MM.1S (cell line): ENCODE data around the gene PACS2.
"Not testable (repeated sequence)": the region's sequence is repeated elsewhere in the genome, so short reads cannot be mapped to it uniquely, and the experiment has no call there.

Experiments
- DNase-seq: peaks from one replicate; pipeline ENCODE4 v3.0.0-alpha.2; 2015
- H2AFZ ChIP-seq: fragments of 300-600 bp; sonication (generic); 2 replicates; pipeline ENCODE4 v1.6.0; 2016; ENCODE audit warnings: antibody characterized with exemption, low read length
- H3F3A ChIP-seq: fragments of 300-600 bp; sonication (generic); 2 replicates; pipeline ENCODE4 v1.6.1; 2016; ENCODE audit warnings: mild to moderate bottlenecking, antibody characterized with exemption, low read length, moderate library complexity, mixed read lengths; ENCODE audit not compliant: insufficient read depth
- H3K27ac ChIP-seq: fragments of 300-600 bp; sonication (generic); 2 replicates; pipeline ENCODE4 v1.5.1; 2016; ENCODE audit warnings: mild to moderate bottlenecking, low read length
- H3K27me3 ChIP-seq: fragments of 300-600 bp; sonication (generic); replicated peaks from 2 replicates; pipeline ENCODE4 v1.6.0; 2016; ENCODE audit warnings: low read length; ENCODE audit not compliant: insufficient read depth
- H3K36me3 ChIP-seq: fragments of 300-600 bp; sonication (generic); replicated peaks from 2 replicates; pipeline ENCODE4 v1.6.1; 2016; ENCODE audit warnings: mild to moderate bottlenecking, low read length, mixed read lengths; ENCODE audit not compliant: insufficient read depth
- H3K4me1 ChIP-seq: fragments of 300-600 bp; sonication (generic); 2 replicates; pipeline ENCODE4 v1.6.1; 2016; ENCODE audit warnings: low read length, mixed read lengths
- H3K4me2 ChIP-seq: fragments of 300-600 bp; sonication (generic); 2 replicates; pipeline ENCODE4 v1.6.0; 2016; ENCODE audit warnings: low read depth, low read length
- H3K4me3 ChIP-seq: fragments of 300-600 bp; sonication (generic); 2 replicates; pipeline ENCODE4 v1.5.1; 2016; ENCODE audit warnings: low read length, mixed read lengths
- H3K79me2 ChIP-seq: fragments of 300-600 bp; sonication (generic); 2 replicates; pipeline ENCODE4 v1.6.1; 2016; ENCODE audit warnings: mixed run types, low read length, mixed read lengths
- H3K9ac ChIP-seq: fragments of 300-600 bp; sonication (generic); 2 replicates; pipeline ENCODE4 v1.6.1; 2016; ENCODE audit warnings: low read length, mixed read lengths
- H3K9me2 ChIP-seq: fragments of 300-600 bp; sonication (generic); replicated peaks from 2 replicates; pipeline ENCODE4 v1.6.1; 2016; ENCODE audit warnings: mild to moderate bottlenecking, low read length, mixed read lengths; ENCODE audit not compliant: insufficient read depth
- H3K9me3 ChIP-seq: fragments of 300-600 bp; sonication (generic); replicated peaks from 2 replicates; pipeline ENCODE4 v1.6.1; 2016; ENCODE audit warnings: mild to moderate bottlenecking, low read length, mixed read lengths; ENCODE audit not compliant: insufficient read depth
- H4K20me1 ChIP-seq: fragments of 300-600 bp; sonication (generic); 2 replicates; pipeline ENCODE4 v1.6.1; 2016; ENCODE audit warnings: mild to moderate bottlenecking, low read length, moderate library complexity, mixed read lengths; ENCODE audit not compliant: insufficient read depth
- EZH2 ChIP-seq: fragments of 300-600 bp; sonication (generic); optimal IDR thresholded peaks from 2 replicates; pipeline ENCODE3; 2017; ENCODE audit warnings: low read depth, mild to moderate bottlenecking, antibody characterized with exemption, low read length, mixed read lengths
- EZH2phosphoT487 ChIP-seq: fragments of 300-600 bp; sonication (generic); IDR thresholded peaks from 2 replicates; pipeline ENCODE4 v1.6.1; 2018; ENCODE audit warnings: antibody characterized with exemption, low read length
- TF ChIP-seq, protein P1 (sequence below): fragments of 300-600 bp; sonication (generic); IDR thresholded peaks from 2 replicates; pipeline ENCODE4 v1.5.1; 2016; ENCODE audit warnings: antibody characterized with exemption, low read length, mixed read lengths

Gene PACS2

DNA sequence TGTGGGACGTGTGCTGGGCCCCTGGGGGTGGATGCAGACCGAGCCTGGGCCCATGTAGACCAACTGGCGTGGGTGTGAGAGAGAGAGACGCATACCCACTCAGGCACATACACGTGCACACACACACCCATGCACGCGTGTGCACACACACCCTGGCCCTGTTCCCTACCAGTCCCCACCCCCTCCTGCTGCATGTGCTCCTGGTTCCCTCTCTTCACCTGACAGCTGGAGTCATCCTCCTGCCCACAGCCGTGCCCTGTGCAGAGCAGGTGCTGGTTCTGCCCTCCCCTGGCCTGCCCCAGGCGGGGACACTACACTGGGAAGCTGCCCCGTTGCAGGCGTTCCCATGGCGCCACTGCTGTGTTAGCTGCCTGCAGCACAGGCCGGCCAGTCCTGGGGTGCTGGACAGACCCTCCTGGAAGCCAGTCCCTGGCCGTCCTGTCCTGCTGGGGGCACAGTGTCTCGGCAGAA lies 18.5 kb downstream of the PACS2 start:
- no peak for DNase-seq
- no peaks in the 10 kb centered on the region for H3K9me3 ChIP-seq
- TF ChIP-seq EZH2: no peak
- TF ChIP-seq, protein P1, sequence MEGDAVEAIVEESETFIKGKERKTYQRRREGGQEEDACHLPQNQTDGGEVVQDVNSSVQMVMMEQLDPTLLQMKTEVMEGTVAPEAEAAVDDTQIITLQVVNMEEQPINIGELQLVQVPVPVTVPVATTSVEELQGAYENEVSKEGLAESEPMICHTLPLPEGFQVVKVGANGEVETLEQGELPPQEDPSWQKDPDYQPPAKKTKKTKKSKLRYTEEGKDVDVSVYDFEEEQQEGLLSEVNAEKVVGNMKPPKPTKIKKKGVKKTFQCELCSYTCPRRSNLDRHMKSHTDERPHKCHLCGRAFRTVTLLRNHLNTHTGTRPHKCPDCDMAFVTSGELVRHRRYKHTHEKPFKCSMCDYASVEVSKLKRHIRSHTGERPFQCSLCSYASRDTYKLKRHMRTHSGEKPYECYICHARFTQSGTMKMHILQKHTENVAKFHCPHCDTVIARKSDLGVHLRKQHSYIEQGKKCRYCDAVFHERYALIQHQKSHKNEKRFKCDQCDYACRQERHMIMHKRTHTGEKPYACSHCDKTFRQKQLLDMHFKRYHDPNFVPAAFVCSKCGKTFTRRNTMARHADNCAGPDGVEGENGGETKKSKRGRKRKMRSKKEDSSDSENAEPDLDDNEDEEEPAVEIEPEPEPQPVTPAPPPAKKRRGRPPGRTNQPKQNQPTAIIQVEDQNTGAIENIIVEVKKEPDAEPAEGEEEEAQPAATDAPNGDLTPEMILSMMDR: no peak
- TF ChIP-seq EZH2phosphoT487: no peak
- H3F3A ChIP-seq: no peaks in the 10 kb centered on the region
- H3K79me2 ChIP-seq: no peaks in the 10 kb centered on the region
- no peak overlapping the region for H3K27ac ChIP-seq
- H3K4me1 ChIP-seq: no peaks in the 10 kb centered on the region
- H2AFZ ChIP-seq: no peak overlapping the region
- H4K20me1 ChIP-seq: no peaks in the 10 kb centered on the region
- H3K4me2 ChIP-seq: no peak overlapping the region
- no peaks in the 10 kb centered on the region for H3K9me2 ChIP-seq
- no peak overlapping the region for H3K4me3 ChIP-seq
- no peaks in the 10 kb centered on the region for H3K27me3 ChIP-seq
- H3K36me3 ChIP-seq: no peaks in the 10 kb centered on the region
- H3K9ac ChIP-seq: no peak overlapping the region

DNA sequence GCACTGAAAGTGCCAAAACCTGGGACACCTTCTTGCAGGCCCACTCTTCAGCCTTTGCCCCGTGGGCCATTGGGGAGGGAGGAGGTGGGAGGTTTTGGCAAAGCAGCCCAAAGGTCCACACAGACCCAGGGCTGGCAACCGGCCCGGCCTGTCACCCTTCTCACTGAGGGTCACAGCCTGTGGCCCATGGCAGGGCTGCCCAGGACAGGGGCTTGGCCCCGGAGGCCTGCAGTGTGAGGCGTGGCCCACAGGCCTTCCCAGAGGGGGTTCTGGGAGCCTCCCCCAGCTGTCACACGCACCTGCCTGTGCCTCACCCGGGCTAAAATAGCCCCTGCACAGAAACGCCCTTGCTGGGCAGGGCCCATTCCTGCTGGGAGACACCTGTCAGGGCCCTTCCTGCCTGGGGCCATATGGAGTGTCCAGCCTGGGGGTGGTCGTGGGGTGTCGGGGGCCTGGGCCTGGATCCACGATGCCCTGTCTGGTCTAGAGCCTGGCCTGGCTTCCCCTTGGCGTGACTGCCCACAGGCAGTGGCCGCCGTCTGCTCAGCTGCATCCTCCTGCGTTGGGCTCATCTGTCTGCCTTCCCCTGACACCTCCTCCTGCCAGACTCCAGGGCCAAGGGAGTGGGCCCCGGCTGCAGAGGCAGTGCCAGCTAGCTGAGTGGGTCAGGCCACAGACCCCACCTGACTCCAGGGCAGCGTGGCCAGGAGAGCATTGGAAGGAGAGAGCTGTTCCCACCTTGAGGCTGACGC lies 19.2 kb downstream of the PACS2 start:
- Histone ChIP-seq H3K27ac (no peak overlapping the region), H3K9me3 (no peaks in the 10 kb centered on the region), H4K20me1 (no peaks in the 10 kb centered on the region), H2AFZ (no peak overlapping the region), H3K9me2 (no peaks in the 10 kb centered on the region), H3K4me2 (no peak overlapping the region), H3K9ac (no peak overlapping the region), H3K4me1 (no peaks in the 10 kb centered on the region), H3K4me3 (no peak overlapping the region), H3K27me3 (no peaks in the 10 kb centered on the region), H3F3A (no peaks in the 10 kb centered on the region), H3K36me3 (no peaks in the 10 kb centered on the region), H3K79me2 (no peaks in the 10 kb centered on the region)
- TF ChIP-seq, protein P1: no peak
- no peak for TF ChIP-seq EZH2
- TF ChIP-seq EZH2phosphoT487: no peak
- no peak for DNase-seq

DNA sequence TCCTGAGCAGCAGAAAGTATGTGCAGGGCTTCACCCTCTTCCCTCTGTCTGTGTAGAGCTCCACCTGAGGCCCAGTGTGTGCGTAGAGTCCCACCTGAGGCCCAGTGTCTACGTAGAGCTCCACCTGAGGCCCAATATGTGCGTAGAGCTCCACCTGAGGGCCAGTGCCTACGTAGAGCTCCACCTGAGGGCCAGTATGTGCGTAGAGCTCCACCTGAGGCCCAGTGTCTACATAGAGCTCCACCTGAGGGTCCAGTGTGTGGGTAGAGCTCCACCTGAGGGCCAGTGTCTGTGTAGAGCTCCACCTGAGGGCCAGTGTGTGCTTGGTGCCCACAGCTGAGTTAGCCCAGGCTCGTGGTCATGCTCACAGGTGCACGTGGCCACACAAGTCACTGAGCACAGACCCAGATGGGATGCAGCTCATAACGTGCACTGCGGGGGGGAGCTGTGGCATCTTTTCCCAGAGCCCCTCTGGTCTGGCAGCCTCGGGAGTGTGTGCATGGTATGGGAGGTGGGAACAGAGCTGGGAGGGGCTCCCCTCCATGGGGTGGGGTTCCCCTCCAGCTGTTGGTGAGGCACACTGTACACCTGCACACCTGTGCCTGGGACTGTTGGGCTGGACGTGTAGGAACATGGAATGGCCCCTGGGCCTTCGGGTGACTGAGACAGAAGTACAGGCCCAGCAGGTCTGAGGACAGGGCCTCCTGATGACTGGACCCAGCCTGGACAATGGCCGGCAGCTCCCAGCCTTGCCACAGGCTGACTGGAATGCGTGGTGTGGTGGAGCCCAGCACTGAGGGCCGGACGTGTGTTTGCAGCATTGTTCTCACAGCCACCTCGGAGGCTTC lies 20.1 kb downstream of the PACS2 start:
- Histone ChIP-seq H3K36me3 (no peaks in the 10 kb centered on the region), H3K4me1 (no peaks in the 10 kb centered on the region), H3K79me2 (no peaks in the 10 kb centered on the region), H3K9ac (no peak overlapping the region), H3K27ac (no peak overlapping the region), H3K4me2 (no peak overlapping the region), H3K9me2 (no peaks in the 10 kb centered on the region), H3K9me3 (no peaks in the 10 kb centered on the region), H3F3A (no peaks in the 10 kb centered on the region), H4K20me1 (no peaks in the 10 kb centered on the region), H3K27me3 (no peaks in the 10 kb centered on the region), H3K4me3 (no peak overlapping the region), H2AFZ (no peak overlapping the region)
- DNase-seq: no peak
- no peak for TF ChIP-seq EZH2phosphoT487
- TF ChIP-seq, protein P1: no peak
- TF ChIP-seq EZH2: no peak

DNA sequence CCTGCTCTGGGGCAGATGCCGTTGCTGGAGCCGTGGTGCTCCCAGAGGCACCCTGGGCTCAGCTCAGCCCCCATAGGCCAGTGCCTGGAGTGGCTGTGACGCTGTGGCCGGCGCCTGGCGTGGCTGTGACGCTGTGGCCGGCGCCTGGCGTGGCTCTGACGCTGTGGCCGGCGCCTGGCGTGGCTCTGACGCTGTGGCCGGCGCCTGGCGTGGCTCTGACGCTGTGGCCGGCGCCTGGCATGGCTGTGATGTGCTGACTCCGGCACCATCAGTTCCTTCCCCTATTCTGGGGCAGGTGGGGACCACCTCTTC lies 20.6 kb downstream of the PACS2 start:
- not testable (repeated sequence) for H4K20me1 ChIP-seq, H3K27me3 ChIP-seq, H3K79me2 ChIP-seq, H3K4me2 ChIP-seq, H3K4me1 ChIP-seq, H3K4me3 ChIP-seq, H3F3A ChIP-seq, H2AFZ ChIP-seq, H3K9me3 ChIP-seq, H3K36me3 ChIP-seq, DNase-seq, H3K27ac ChIP-seq, H3K9ac ChIP-seq, H3K9me2 ChIP-seq
